Measurements from ENCODE around the gene PAX1. TPM values are rescaled to one million over a fixed set of nuclear protein-coding genes. Genes with fewer than 3 reads are reported as not detected.

The PAX1 gene
- total RNA-seq: under 1 TPM in 6 of 8 experiments, not detected in 2; 0.08 to 0.78 (median 0.33) TPM

DNA sequence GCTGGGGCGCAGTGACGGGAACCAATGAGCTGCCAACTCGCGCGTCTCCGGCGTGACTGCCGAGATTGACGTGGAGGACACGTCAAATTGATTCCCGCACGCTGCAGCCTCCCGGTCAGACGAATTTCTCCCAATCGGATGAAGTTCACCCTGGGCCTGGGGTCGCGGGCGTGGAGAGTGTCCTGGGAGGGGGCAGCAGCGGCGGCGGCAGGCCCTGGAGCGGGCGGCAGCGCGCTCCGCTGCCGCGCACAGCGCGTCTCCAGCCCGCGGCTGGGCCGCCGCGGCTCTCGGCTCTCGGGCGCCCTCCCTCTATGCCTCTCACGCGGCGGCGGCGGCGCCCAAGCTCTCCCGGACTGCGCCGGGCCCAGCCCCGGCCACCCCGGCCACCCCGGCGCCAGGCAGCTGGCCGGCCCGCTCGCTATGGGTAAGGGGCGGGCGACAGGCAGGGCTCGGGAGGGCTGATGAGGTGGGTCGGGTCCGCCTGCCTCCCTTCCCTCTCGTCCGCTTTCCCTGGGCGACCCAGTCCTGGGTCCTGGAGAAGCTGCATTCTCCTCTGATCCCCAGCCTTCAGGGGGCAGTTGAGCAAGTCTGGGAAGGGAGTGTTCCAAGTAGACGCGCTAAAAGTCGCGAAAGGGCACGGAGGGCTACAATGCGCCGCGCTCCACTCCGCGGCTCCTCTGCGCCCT is at the start of gene PAX1:
Gene PAX1, plus strand, starts transcription at position 90 of the 686 bp plus-strand sequence. Its CDS starts 49 bp downstream, at position 139.
- peak in 6 of 8 experiments; percentile 27 to 70 (median 44) for ATAC-seq (replicated peaks in 6 of 8)
- Histone ChIP-seq H3K4me1 (replicated peaks in 1 of 2) (peaks cover 0 to 7% of the 10 kb centered on the region in 2 donors), H3K4me3 (peak within 1 kb of the TSS; percentile 12 to 27 (median 21)), H3K27ac (no peak within 1 kb of the TSS)
- 0 to 4% (median 2%) methylated on average over 8 to 20 of the region's 73 CpGs; no CpG with 5 or more reads in 7 of the 10 experiments for WGBS, 10 experiments
- in situ Hi-C loops (cut with MboI; ENCODE audit: low pct_unique_long_range_greater_than_20kb in 2 of 9, low sequenced_read_pairs in 9 of 9, unreplicated experiment in 9 of 9): loop anchor here in 2 of 9 experiments (25.0 kb wide), 3 partner anchors 407 to 607 kb away; no protein-coding TSS in a partner anchor

DNA sequence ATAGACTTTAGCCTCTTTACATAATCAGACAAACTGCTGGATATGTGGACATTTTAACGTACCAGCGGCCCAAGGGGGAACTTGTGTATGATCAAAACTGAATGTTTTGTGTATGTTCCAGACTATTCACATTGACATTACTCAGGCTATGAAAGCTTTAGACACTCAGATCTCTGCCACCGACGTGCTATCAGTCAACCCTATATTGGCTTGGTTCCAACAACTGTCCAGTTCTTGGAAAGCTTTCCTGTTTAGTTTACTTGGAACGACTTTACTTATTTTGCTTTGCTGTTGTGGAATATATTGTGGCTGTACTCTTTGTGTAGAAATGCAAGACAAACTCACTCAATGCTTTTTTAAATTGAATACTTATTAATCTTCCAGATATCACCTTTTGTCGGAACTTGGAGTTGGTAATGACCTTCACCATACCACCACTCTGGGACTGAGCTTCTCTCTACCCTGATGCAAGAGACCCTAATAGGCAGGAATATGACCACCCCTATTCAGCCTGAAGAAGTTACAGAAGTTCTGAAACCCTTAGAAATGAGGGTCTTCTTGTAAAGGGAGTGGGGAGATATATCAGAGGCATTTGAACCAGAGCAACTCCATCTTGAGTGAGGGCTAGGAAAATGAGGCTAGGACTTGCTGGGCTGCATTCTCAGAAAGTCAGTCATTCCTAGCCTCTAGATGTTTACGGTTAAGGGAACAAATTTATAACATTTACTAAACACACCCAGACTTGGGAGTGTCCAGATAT is 49.0 kb upstream of the PAX1 start:
- ATAC-seq (replicated peaks in 6 of 8): no peak
- H3K4me3 ChIP-seq: no peak overlapping the region
- H3K27ac ChIP-seq: no peak overlapping the region
- no peaks in the 10 kb centered on the region for H3K4me1 ChIP-seq (replicated peaks in 1 of 2)
- in situ Hi-C loops (cut with MboI; ENCODE audit: low pct_unique_long_range_greater_than_20kb in 2 of 9, low sequenced_read_pairs in 9 of 9, unreplicated experiment in 9 of 9): no loop called here
- 23 to 100% (median 69%) methylated on average over 1 to 7 of the region's 7 CpGs; no CpG with 5 or more reads in 2 of the 10 experiments for WGBS, 10 experiments

DNA sequence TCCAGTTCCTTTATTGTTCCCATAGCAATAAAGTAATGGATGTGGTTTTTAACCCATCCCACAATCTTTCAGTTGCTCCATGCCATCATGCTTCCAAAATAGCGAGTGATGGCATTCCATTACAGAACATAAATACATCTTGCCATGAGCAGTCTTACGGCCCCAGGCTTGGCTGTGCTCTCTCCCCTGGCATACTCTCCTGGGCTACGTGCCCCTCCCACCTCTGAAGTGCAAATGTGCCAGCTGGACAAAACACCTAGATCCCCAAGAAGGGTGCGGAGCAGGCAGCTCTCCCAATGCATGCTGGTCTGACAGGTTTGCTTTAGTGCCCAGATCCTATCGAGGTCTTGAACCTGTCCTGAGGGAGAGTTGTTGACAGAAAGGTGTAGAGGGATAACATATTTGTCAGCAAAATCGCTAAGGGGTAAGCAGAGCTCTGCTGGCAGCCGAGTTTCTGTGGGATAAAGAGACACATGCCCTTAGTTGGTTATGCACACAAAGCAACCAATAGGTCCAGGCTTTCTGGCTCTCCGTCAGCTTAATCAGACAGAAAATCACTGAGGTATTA is 43.9 kb upstream of the PAX1 start:
- H3K4me1 ChIP-seq (replicated peaks in 1 of 2): no peaks in the 10 kb centered on the region

DNA sequence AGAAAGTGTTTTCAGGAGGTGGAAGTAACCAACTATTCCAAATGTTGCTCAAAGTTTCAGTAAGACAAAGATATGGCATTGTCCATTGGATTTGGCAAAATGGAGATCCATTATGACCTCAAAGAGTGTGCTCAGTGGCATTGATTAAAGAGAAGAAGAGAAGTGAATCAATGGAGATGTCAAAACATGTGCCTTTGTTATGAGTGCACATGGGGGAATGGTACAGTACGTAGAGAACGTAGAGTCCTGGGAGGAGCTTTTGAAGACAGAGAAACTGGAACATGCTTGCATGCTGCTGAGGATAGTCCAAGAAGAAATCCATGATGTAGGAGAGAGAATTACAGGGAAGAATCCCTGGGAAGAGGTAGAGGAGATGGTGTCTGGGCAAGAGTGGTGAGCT is 42.0 kb upstream of the PAX1 start:
- 10 to 100% (median 85%) methylated on average over 1 to 2 of the region's 2 CpGs; no CpG with 5 or more reads in 1 of the 10 experiments for WGBS, 10 experiments
- no peak overlapping the region for H3K27ac ChIP-seq
- ATAC-seq (replicated peaks in 6 of 8): no peak
- H3K4me1 ChIP-seq (replicated peaks in 1 of 2): no peaks in the 10 kb centered on the region
- in situ Hi-C loops (cut with MboI; ENCODE audit: low pct_unique_long_range_greater_than_20kb in 2 of 9, low sequenced_read_pairs in 9 of 9, unreplicated experiment in 9 of 9): no loop called here
- H3K4me3 ChIP-seq: no peak overlapping the region

More for the DNA sequence above, 43.9 kb upstream of the PAX1 start:
- Histone ChIP-seq H3K27ac (no peak overlapping the region), H3K4me3 (no peak overlapping the region)
- ATAC-seq (replicated peaks in 6 of 8): no peak
- WGBS, 10 experiments: 13 to 100% (median 63%) methylated on average over 1 to 8 of the region's 8 CpGs
- in situ Hi-C loops (cut with MboI; ENCODE audit: low pct_unique_long_range_greater_than_20kb in 2 of 9, low sequenced_read_pairs in 9 of 9, unreplicated experiment in 9 of 9): no loop called here

DNA sequence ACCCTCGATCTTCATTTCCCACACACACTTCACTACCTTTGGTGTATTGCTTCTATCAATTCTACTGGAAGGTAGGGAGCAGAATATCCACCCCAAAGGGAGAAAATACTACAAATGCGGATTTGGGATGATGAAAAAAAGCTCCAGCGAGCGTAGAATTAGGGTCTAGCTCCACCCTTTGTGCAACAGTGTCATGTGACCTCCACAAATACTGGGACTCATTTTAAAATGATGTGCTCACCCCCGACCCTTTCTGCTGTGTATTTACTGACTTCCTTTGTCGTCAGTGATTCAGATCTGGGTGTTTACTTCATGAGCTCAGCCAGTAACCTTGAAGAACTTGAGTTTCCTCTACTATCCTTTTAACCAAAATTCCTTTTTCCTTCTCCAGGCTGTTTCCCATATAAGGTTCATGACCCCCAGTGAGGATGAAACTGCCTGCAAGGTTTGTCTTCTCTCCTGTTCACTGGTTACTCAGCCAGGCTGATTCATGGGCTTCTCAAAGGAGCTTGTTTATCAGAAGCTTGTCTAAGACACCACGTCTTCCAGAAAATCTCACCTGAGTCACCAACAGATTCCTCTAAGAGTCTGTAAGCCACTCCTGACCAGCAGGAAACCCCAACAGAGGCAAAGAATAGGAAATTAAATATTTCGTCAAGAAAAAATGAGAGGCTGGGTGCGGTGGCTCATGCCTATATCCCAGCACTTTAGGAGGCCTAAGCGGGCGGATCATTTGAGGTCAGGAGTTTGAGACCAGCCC is 39.6 kb upstream of the PAX1 start:
- Histone ChIP-seq H3K4me3 (no peak overlapping the region), H3K4me1 (replicated peaks in 1 of 2) (no peaks in the 10 kb centered on the region), H3K27ac (no peak overlapping the region)
- 13 to 100% (median 54%) methylated on average over 2 to 9 of the region's 11 CpGs for WGBS, 10 experiments
- in situ Hi-C loops (cut with MboI; ENCODE audit: low pct_unique_long_range_greater_than_20kb in 2 of 9, low sequenced_read_pairs in 9 of 9, unreplicated experiment in 9 of 9): no loop called here
- ATAC-seq (replicated peaks in 6 of 8): no peak

DNA sequence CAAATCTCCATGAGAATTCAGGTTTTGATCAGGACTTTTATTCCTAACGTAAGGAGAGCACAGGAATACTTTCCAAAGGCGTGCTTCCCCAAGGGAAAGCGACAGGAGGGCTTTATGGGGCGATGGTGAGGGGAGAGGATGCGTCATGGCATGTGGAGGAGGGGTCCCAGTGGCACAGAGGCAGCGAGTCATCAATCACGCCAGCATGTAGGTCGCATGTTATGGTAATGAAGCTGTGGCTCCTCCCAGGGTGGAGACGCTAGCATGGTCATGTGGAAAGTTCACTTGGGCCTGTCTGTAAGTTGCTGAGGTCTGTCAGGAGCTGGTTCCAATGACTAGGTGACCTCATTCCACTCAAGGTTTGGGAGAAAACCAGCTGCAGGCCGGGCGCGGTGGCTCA is 35.3 kb upstream of the PAX1 start:
- no peak for ATAC-seq (replicated peaks in 6 of 8)
- in situ Hi-C loops (cut with MboI; ENCODE audit: low pct_unique_long_range_greater_than_20kb in 2 of 9, low sequenced_read_pairs in 9 of 9, unreplicated experiment in 9 of 9): no loop called here
- no peaks in the 10 kb centered on the region for H3K4me1 ChIP-seq (replicated peaks in 1 of 2)
- H3K27ac ChIP-seq: no peak overlapping the region
- WGBS, 10 experiments: 41 to 92% (median 79%) methylated on average over 2 to 9 of the region's 12 CpGs; no CpG with 5 or more reads in 4 of the 10 experiments
- no peak overlapping the region for H3K4me3 ChIP-seq

DNA sequence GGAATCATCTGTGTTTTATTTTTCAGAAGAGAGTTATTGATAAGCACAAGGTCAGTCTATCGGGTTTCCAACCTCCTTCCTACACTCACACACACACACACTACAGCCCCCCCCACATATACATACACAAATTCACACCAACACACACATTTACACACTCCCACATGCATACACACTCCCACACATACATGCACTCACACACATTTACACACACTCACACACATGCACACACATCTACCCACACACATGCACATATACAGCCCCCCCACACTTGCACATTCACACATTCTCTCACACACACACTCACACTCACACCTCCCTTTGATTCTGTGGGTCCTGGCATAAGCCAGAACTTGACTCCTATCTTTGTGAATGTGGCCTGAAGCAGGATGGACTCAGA is 34.5 kb upstream of the PAX1 start:
- no peaks in the 10 kb centered on the region for H3K4me1 ChIP-seq (replicated peaks in 1 of 2)
- H3K27ac ChIP-seq: no peak overlapping the region
- H3K4me3 ChIP-seq: no peak overlapping the region
- no peak for ATAC-seq (replicated peaks in 6 of 8)
- WGBS, 10 experiments: 50 to 83% (median 60%) methylated on average over 1 of the region's 1 CpG; no CpG with 5 or more reads in 5 of the 10 experiments
- in situ Hi-C loops (cut with MboI; ENCODE audit: low pct_unique_long_range_greater_than_20kb in 2 of 9, low sequenced_read_pairs in 9 of 9, unreplicated experiment in 9 of 9): no loop called here

DNA sequence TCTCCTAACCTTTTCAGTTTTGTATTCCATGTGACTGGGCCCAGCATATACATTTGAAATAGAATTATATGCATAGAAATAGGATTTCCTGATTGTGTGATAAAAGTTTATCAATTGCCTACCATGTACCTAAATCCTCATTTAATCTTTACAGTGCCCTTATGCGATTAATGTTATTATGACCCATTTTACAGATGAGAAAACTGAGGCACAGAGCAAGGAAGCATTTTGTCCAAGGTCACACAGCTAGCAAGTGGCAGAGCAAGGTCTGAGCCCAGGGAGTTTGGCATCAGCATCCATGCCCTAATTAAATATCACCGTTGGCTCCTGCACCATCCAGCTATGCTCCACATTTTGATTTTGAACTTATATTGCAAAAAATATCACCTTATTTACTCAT is 28.2 kb upstream of the PAX1 start:
- no peak overlapping the region for H3K4me3 ChIP-seq
- no peak for ATAC-seq (replicated peaks in 6 of 8)
- no peaks in the 10 kb centered on the region for H3K4me1 ChIP-seq (replicated peaks in 1 of 2)
- no peak overlapping the region for H3K27ac ChIP-seq
- in situ Hi-C loops (cut with MboI; ENCODE audit: low pct_unique_long_range_greater_than_20kb in 2 of 9, low sequenced_read_pairs in 9 of 9, unreplicated experiment in 9 of 9): no loop called here
- WGBS, 10 experiments: 0 to 100% (median 63%) methylated on average over 1 to 2 of the region's 2 CpGs; no CpG with 5 or more reads in 1 of the 10 experiments

DNA sequence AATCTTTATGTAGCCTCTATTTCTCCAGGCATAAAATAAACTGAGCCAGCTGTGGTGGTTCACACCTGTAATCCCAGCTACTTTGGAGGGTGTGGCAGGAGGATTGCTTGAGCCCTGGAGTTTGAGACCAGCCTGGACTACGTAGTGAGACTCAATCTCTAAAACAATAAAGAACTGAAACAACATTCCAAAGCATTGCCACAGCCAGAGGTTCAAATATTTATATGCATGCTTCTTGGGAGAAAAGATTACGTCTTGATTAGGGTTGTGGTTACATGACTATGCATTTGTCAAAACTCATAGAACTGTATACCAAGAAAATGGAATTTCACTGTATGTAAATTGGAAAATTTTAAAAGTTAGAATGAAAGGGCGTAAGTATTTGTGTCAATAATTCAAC is 27.7 kb upstream of the PAX1 start:
- in situ Hi-C loops (cut with MboI; ENCODE audit: low pct_unique_long_range_greater_than_20kb in 2 of 9, low sequenced_read_pairs in 9 of 9, unreplicated experiment in 9 of 9): no loop called here
- WGBS, 10 experiments: 7 to 100% (median 69%) methylated on average over 1 to 3 of the region's 3 CpGs

DNA sequence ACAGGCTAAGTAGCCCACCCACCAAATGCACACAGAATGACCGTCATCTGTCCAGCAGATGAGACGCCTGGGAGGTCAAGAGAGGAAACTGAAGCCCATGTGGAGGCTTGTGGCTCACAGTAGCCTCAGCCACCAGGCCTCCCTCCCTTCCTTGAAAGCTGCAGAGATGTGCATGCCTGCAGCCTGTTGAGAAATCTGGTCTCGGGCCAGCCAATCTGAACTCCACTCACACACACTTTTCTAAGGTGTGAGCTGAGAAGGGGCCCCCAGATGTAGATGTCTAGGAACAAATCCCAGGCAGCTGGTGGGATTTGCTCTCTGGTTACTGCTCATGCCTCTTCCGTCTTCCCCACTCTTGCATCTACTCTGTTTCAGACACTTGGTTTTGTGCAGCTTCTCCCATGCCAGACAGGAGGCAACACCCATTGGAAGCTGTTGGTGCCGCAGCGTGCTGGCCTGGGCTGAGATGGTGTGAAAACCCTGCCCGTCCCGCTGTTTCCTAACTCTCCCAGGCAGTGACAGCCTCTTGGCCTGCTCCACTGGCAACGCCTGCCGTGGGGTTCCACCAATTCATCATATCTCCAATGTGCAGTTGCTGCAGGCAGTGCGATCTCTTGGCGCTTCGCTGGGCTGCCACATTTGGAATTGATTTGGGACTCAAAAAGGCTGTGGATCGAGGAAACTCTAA is 24.1 kb upstream of the PAX1 start:
- H3K4me3 ChIP-seq: no peak overlapping the region
- in situ Hi-C loops (cut with MboI; ENCODE audit: low pct_unique_long_range_greater_than_20kb in 2 of 9, low sequenced_read_pairs in 9 of 9, unreplicated experiment in 9 of 9): no loop called here
- H3K27ac ChIP-seq: no peak overlapping the region
- peaks cover 0 to 6% of the 10 kb centered on the region in 2 donors for H3K4me1 ChIP-seq (replicated peaks in 1 of 2)
- peak in 3 of 8 experiments; percentile 52 to 82 (median 76) for ATAC-seq (replicated peaks in 6 of 8)
- WGBS, 10 experiments: 0 to 92% (median 85%) methylated on average over 1 to 8 of the region's 14 CpGs; no CpG with 5 or more reads in 3 of the 10 experiments

More for the DNA sequence above, 27.7 kb upstream of the PAX1 start:
- ATAC-seq (replicated peaks in 6 of 8): peak in 1 of 8 experiments; percentile 43
- Histone ChIP-seq H3K27ac (no peak overlapping the region), H3K4me1 (replicated peaks in 1 of 2) (peaks cover 0 to 1% of the 10 kb centered on the region in 2 donors), H3K4me3 (no peak overlapping the region)

DNA sequence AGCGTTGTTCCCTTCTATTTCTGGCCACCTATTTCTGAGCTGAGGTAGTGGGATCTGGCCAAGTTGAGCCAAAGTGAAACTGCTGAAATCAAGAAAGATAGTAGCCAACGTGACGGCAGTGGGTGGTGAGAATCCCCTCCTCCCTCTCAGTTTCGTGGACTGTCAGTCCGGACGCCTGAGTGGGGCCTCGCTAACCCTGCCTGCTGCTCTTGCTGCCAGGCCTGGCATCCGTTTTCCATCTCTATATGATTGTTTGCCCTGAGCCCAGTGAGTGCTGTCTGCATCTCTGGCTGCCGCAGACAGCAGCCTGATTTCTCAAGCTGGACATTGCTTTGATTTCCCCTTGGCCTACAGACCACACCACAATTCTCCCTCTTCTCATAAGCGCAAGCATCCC is 23.5 kb upstream of the PAX1 start:
- WGBS, 10 experiments: 0 to 100% (median 53%) methylated on average over 1 to 4 of the region's 10 CpGs; no CpG with 5 or more reads in 4 of the 10 experiments
- peak in 4 of 8 experiments; percentile 12 to 41 (median 26) for ATAC-seq (replicated peaks in 6 of 8)
- H3K27ac ChIP-seq: no peak overlapping the region
- in situ Hi-C loops (cut with MboI; ENCODE audit: low pct_unique_long_range_greater_than_20kb in 2 of 9, low sequenced_read_pairs in 9 of 9, unreplicated experiment in 9 of 9): no loop called here
- H3K4me1 ChIP-seq (replicated peaks in 1 of 2): peaks cover 0 to 6% of the 10 kb centered on the region in 2 donors
- no peak overlapping the region for H3K4me3 ChIP-seq

DNA sequence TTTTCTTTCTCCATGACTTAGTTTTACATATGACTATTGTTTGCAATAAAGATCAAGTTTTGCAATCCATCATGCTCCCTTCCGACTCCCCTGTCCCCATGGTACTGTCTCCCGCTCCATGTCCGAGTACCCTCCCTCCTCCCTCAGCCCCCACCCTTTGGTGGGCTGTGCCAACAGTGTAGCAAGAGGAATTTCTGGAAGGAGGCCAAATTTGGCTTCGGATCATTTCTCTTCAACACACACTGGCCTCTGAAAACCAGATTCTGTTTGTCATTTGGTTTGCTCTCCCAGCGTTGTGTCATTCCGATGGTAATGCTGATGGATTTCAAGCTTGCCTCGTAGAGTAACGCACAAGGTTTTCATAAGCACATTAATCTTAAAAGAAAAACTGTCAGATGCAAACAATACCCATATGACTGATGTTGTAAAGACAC is 22.9 kb upstream of the PAX1 start:
- Histone ChIP-seq H3K4me1 (replicated peaks in 1 of 2) (peaks cover 0 to 6% of the 10 kb centered on the region in 2 donors), H3K4me3 (no peak overlapping the region), H3K27ac (no peak overlapping the region)
- peak in 5 of 8 experiments; percentile 15 to 92 (median 67) for ATAC-seq (replicated peaks in 6 of 8)
- WGBS, 10 experiments: 0 to 43% (median 32%) methylated on average over 1 to 7 of the region's 8 CpGs; no CpG with 5 or more reads in 3 of the 10 experiments
- in situ Hi-C loops (cut with MboI; ENCODE audit: low pct_unique_long_range_greater_than_20kb in 2 of 9, low sequenced_read_pairs in 9 of 9, unreplicated experiment in 9 of 9): no loop called here

Measured in motor neuron (in vitro differentiated cells).